Upper lobe of right lung (tissue), 1 donor: ENCODE measurements around the gene AKAP17A. TPM values are rescaled to one million over a fixed set of nuclear protein-coding genes. Genes with fewer than 3 reads are reported as not detected.
A peak's percentile ranks its signal among the peaks of the same experiment; 100 is the strongest.

Experiments used
- ATAC-seq: fragments of 200-7000 bp; cut with Tn5 transposase; one replicate; pipeline ENCODE4 v1.9.1; 2020; ENCODE audit warnings: mild to moderate bottlenecking, moderate library complexity
- DNase-seq: peaks from one replicate; pipeline ENCODE4 v3.0.0-alpha.2; 2020
- H3K27ac ChIP-seq: fragments of 200-600 bp; one replicate; pipeline ENCODE4 v1.8.0; 2022
- H3K27me3 ChIP-seq: fragments of 200-600 bp; one replicate; pipeline ENCODE4 v1.8.0; 2022; ENCODE audit warnings: mild to moderate bottlenecking
- H3K36me3 ChIP-seq: fragments of 200-600 bp; one replicate; pipeline ENCODE4 v1.8.0; 2022
- H3K4me1 ChIP-seq: fragments of 200-600 bp; one replicate; pipeline ENCODE4 v1.8.0; 2022
- H3K4me3 ChIP-seq: fragments of 200-600 bp; one replicate; pipeline ENCODE4 v1.8.0; 2022; ENCODE audit warnings: mild to moderate bottlenecking
- H3K9me3 ChIP-seq: fragments of 200-600 bp; one replicate; pipeline ENCODE4 v1.8.0; 2022
- CTCF ChIP-seq: fragments of 200-600 bp; IDR thresholded peaks from one replicate; pipeline ENCODE4 v1.8.0; 2022; ENCODE audit warnings: antibody characterized with exemption
- intact Hi-C: fragments of 100-400 bp; cut with DNase I; formaldehyde crosslinking; loops from one replicate; pipeline ENCODE4 v1.11.0; 2022
- total RNA-seq: library from RNA; stranded (reverse); fragmentation: NEBNext Ultra II Directional; extraction: Animal tissue kit (Norgen Biotek cat#: 25700); gene quantifications from one replicate; pipeline ENCODE4 v1.2.1, GENCODE V29; 2021
- donor health status: DM: no; HTN: yes; CAD: no; lungs with severe emphysema.

The AKAP17A gene
- total RNA-seq, 1 donor from 2014 or later, result 46.3 TPM

- Histone ChIP-seq H3K27ac (no peak overlapping the region), H3K9me3 (no peaks in the 10 kb centered on the region), H3K36me3 (no peaks in the 10 kb centered on the region), H3K27me3 (no peaks in the 10 kb centered on the region), H3K4me3 (no peak overlapping the region), H3K4me1 (no peaks in the 10 kb centered on the region)
- intact Hi-C loops, result no loop called here
- ATAC-seq, result peak; percentile 95
- peak; percentile 28 for DNase-seq
- peak; percentile 90 for TF ChIP-seq CTCF
Observed at GRCh38 chrX:1581132-1581531, 10.3 kb upstream of the AKAP17A start.

- Histone ChIP-seq H3K36me3 (no peaks in the 10 kb centered on the region), H3K27me3 (no peaks in the 10 kb centered on the region), H3K9me3 (no peaks in the 10 kb centered on the region), H3K4me1 (no peaks in the 10 kb centered on the region), H3K27ac (no peak overlapping the region), H3K4me3 (no peak overlapping the region)
- no peak for TF ChIP-seq CTCF
- intact Hi-C loops, result no loop called here
- no peak for ATAC-seq
- DNase-seq, result no peak
Observed at GRCh38 chrX:1582686-1583437, 8.5 kb upstream of the AKAP17A start.

- Histone ChIP-seq H3K27me3 (no peaks in the 10 kb centered on the region), H3K36me3 (no peaks in the 10 kb centered on the region), H3K27ac (no peak overlapping the region), H3K9me3 (no peaks in the 10 kb centered on the region), H3K4me1 (no peaks in the 10 kb centered on the region), H3K4me3 (no peak overlapping the region)
- no peak for TF ChIP-seq CTCF
- intact Hi-C loops, result no loop called here
- DNase-seq (no peak), ATAC-seq (no peak)
Observed at GRCh38 chrX:1584237-1585011, 7.0 kb upstream of the AKAP17A start.

- Histone ChIP-seq H3K4me1 (no peaks in the 10 kb centered on the region), H3K9me3 (no peaks in the 10 kb centered on the region), H3K36me3 (no peaks in the 10 kb centered on the region), H3K27me3 (no peaks in the 10 kb centered on the region), H3K27ac (no peak overlapping the region), H3K4me3 (no peak overlapping the region)
- no peak for ATAC-seq
- no peak for DNase-seq
- TF ChIP-seq CTCF, result no peak
- intact Hi-C loops, result no loop called here
Observed at GRCh38 chrX:1587161-1587560, 4.2 kb upstream of the AKAP17A start.

- no peak for ATAC-seq
- H3K4me1 ChIP-seq, result peaks cover 15% of the 10 kb centered on the region
- H3K9me3 ChIP-seq, result no peaks in the 10 kb centered on the region
- intact Hi-C loops, result no loop called here
- peaks cover 14% of the 10 kb centered on the region for H3K36me3 ChIP-seq
- H3K27ac ChIP-seq, result no peak overlapping the region
- DNase-seq, result peak; percentile 18
- TF ChIP-seq CTCF, result no peak
- H3K27me3 ChIP-seq, result no peaks in the 10 kb centered on the region
- H3K4me3 ChIP-seq, result no peak overlapping the region
Observed at GRCh38 chrX:1589356-1590130, 1.9 kb upstream of the AKAP17A start.
